Sigmoid colon (tissue), 4 donors: ENCODE results near the gene GPHN.

Source experiments
- POLR2AphosphoS5 ChIP-seq, 4 donors: sonication (generic); formaldehyde crosslinking; IDR thresholded peaks; one replicate each; pipeline ENCODE4 v1.6.1; 2017; ENCODE audit warnings: antibody characterized with exemption in 4 of 4
- TF ChIP-seq, protein P1 (sequence below), 4 experiments: fragments of 450-650 bp in 3 of 4; fragments of 200-600 bp in 1 of 4; IDR thresholded peaks; one replicate each; pipeline ENCODE4 v1.5.1; 2016 to 2019; ENCODE audit warnings: antibody characterized with exemption in 4 of 4, mild to moderate bottlenecking in 3 of 4, moderate library complexity in 2 of 4

- TF ChIP-seq, protein P1, sequence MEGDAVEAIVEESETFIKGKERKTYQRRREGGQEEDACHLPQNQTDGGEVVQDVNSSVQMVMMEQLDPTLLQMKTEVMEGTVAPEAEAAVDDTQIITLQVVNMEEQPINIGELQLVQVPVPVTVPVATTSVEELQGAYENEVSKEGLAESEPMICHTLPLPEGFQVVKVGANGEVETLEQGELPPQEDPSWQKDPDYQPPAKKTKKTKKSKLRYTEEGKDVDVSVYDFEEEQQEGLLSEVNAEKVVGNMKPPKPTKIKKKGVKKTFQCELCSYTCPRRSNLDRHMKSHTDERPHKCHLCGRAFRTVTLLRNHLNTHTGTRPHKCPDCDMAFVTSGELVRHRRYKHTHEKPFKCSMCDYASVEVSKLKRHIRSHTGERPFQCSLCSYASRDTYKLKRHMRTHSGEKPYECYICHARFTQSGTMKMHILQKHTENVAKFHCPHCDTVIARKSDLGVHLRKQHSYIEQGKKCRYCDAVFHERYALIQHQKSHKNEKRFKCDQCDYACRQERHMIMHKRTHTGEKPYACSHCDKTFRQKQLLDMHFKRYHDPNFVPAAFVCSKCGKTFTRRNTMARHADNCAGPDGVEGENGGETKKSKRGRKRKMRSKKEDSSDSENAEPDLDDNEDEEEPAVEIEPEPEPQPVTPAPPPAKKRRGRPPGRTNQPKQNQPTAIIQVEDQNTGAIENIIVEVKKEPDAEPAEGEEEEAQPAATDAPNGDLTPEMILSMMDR (IDR thresholded peaks at IDR 0.05) = no peak
- no peak for TF ChIP-seq POLR2AphosphoS5 (IDR thresholded peaks at IDR 0.05)
Observed at GRCh38 chr14:66827182-66827581, 319.2 kb downstream of the GPHN start.
